GM12878 (cell line): ENCODE data around the gene SDF4. TPM values are rescaled to one million over a fixed set of nuclear protein-coding genes. Genes with fewer than 3 reads are reported as not detected.

Experiments
- ATAC-seq: fragments of 200-7000 bp; cut with Tn5 transposase; 3 replicates; pipeline ENCODE4 v1.9.1; 2020; ENCODE audit warnings: mild to moderate bottlenecking, moderate library complexity
- BruUV-seq: library from RNA; stranded (reverse); fragments of 400-500 nt; replicated peaks from 2 replicates; lab custom pipeline; 2021; lab: Mats Ljungman, UMichigan
- CTCF ChIA-PET: fragments of 300-600 bp; sonication (Branson Sonifier 250); formaldehyde crosslinking; extraction: SDS; loops from one replicate; lab custom pipeline; 2021; ENCODE audit warnings: inconsistent platforms; lab: Yijun Ruan, JAX
- POLR2A ChIA-PET: fragments of 350-600 bp; formaldehyde crosslinking; extraction: SDS; loops from one replicate; lab custom pipeline; 2021; ENCODE audit warnings: inconsistent platforms; lab: Charles Lee
- RAD21 ChIA-PET: fragments of 300-600 bp; sonication (Branson Sonifier 250); formaldehyde crosslinking; loops from one replicate; lab custom pipeline; 2023; ENCODE audit warnings: antibody characterized with exemption; ENCODE audit not compliant: unreplicated experiment; lab: Charles Lee
- SMC1A ChIA-PET: fragments of 300-600 bp; sonication (Branson Sonifier 250); formaldehyde crosslinking; loops from one replicate; lab custom pipeline; 2023; ENCODE audit not compliant: unreplicated experiment, uncharacterized antibody; lab: Charles Lee
- DNase-seq: peaks from one replicate; pipeline ENCODE4 v3.0.0-alpha.2; 2011; ENCODE audit warnings: low read depth, low spot score
- FAIRE-seq: peaks from 3 replicates; lab custom pipeline; 2011; peaks lifted over from hg19 to GRCh38; lab: Jason Lieb, UNC
- H2AFZ ChIP-seq: 2 replicates; pipeline ENCODE4 v1.6.0; 2011; ENCODE audit warnings: low read depth, low read length, control low read depth; ENCODE audit not compliant: control insufficient read depth
- H3K27ac ChIP-seq: 2 replicates; pipeline ENCODE4 v1.5.1; 2011; ENCODE audit warnings: control low read depth; ENCODE audit not compliant: control insufficient read depth, insufficient read depth
- H3K27me3 ChIP-seq, 2 experiments: replicated peaks in 1 of 2; 2 replicates each; pipeline versions ENCODE4 v1.6.0 to v1.6.1; 2011; ENCODE audit warnings: low read length in 1 of 2; ENCODE audit not compliant: control insufficient read depth in 2 of 2, insufficient read depth in 2 of 2
- H3K36me3 ChIP-seq, 2 experiments: 2 replicates each; pipeline ENCODE4 v1.5.1; 2011; ENCODE audit warnings: low read length in 1 of 2; ENCODE audit not compliant: control insufficient read depth in 2 of 2, insufficient read depth in 2 of 2
- H3K4me1 ChIP-seq: 2 replicates; pipeline ENCODE4 v1.6.1; 2011; ENCODE audit warnings: mild to moderate bottlenecking, low read length, moderate library complexity, mixed read lengths; ENCODE audit not compliant: control insufficient read depth, insufficient read depth
- H3K4me2 ChIP-seq: 2 replicates; pipeline ENCODE4 v1.6.0; 2011; ENCODE audit warnings: control low read depth; ENCODE audit not compliant: control insufficient read depth, insufficient read depth
- H3K4me3 ChIP-seq: fragments of 200-600 bp; sonication (generic); 2 replicates; pipeline ENCODE4 v1.5.1; 2016
- H3K79me2 ChIP-seq: 2 replicates; pipeline ENCODE4 v1.6.0; 2011; ENCODE audit warnings: low read length; ENCODE audit not compliant: control insufficient read depth, insufficient read depth
- H3K9ac ChIP-seq: 2 replicates; pipeline ENCODE4 v1.8.0; 2011; ENCODE audit warnings: low read length, control low read depth, mixed read lengths; ENCODE audit not compliant: control insufficient read depth, insufficient read depth
- H3K9me3 ChIP-seq: replicated peaks from 3 replicates; pipeline ENCODE4 v1.5.1; 2011; ENCODE audit warnings: mild to moderate bottlenecking, low read length; ENCODE audit not compliant: control insufficient read depth, insufficient read depth
- H4K20me1 ChIP-seq: 2 replicates; pipeline ENCODE4 v1.6.0; 2011; ENCODE audit not compliant: control insufficient read depth, insufficient read depth
- CREM ChIP-seq: IDR thresholded peaks from 2 replicates; pipeline ENCODE4 v1.6.1; 2014; ENCODE audit warnings: antibody characterized with exemption, low read depth
- EGR1 ChIP-seq, 2 experiments: IDR thresholded peaks; 1 replicate in 1 of 2; 2 replicates in 1 of 2; pipeline ENCODE4 v1.6.1; 2011 to 2012; ENCODE audit warnings: low read depth in 2 of 2, low read length in 2 of 2, borderline replicate concordance in 1 of 2, mild to moderate bottlenecking in 1 of 2, moderate library complexity in 1 of 2
- FOXM1 ChIP-seq: IDR thresholded peaks from 2 replicates; pipeline ENCODE4 v1.6.1; 2012; ENCODE audit warnings: low read depth, mild to moderate bottlenecking, inconsistent platforms, low read length, moderate library complexity
- WGBS: methylation state at CpG from one replicate; pipeline ENCODE4 v1.1.6; 2016; ENCODE audit warnings: low lambda C conversion rate; ENCODE audit not compliant: insufficient replicate concordance, insufficient coverage; ENCODE audit errors: missing lambda C conversion rate; 5-methylcytosine and 5-hydroxymethylcytosine counted together
- in situ Hi-C: fragments of 300-500 bp; cut with MboI; formaldehyde crosslinking; loops from 9 replicates; pipeline ENCODE4 v1.14.3; 2018; ENCODE audit warnings: mixed read lengths
- intact Hi-C: fragments of 100-400 bp; cut with micrococcal nuclease; formaldehyde crosslinking; loops from one replicate; pipeline ENCODE4 v1.14.2; 2022; ENCODE audit not compliant: unreplicated experiment
- polyA plus RNA-seq, 11 experiments: library from polyadenylated mRNA; depleted of rRNA in 4 of 11; unstranded in 6 of 11; stranded (reverse) in 5 of 11; fragments of >200 nt; fragmentation: Nextera tagmentation in 4 of 11; fragmentation: Illumina TruSeq in 1 of 11; extraction: Ambion mirVana in 4 of 11; extraction: Trizol in 1 of 11; gene quantifications; 1 replicate in 1 of 11; 2 replicates in 10 of 11; pipeline versions ENCODE4 v1.2.1 to v1.2.3, GENCODE V29; 2011 to 2016; ENCODE audit warnings: inconsistent platforms in 2 of 11, missing spikeins in 2 of 11, low read depth in 1 of 11
- total RNA-seq, 4 experiments: library from RNA; depleted of rRNA in 3 of 4; stranded (reverse); fragments of >200 nt in 3 of 4; fragmentation: Illumina TruSeq in 1 of 4; extraction: Trizol in 1 of 4; gene quantifications; 2 replicates each; pipeline versions ENCODE4 v1.2.1 to v1.2.3, GENCODE V29; 2013 to 2021
- TF ChIP-seq, protein P1 (sequence below): IDR thresholded peaks from 2 replicates; pipeline ENCODE4 v1.6.1; 2012; ENCODE audit warnings: improper control_type of control experiment, low read depth, low read length; ENCODE audit not compliant: insufficient replicate concordance
- TF ChIP-seq, protein P2 (sequence below): IDR thresholded peaks from 2 replicates; pipeline ENCODE4 v1.6.1; 2011; ENCODE audit warnings: borderline replicate concordance, low read depth, mild to moderate bottlenecking, moderate library complexity, low read length; ENCODE audit not compliant: insufficient read depth, poor library complexity, severe bottlenecking

SDF4 gene
- total and polyA plus RNA-seq, 10 of the 15 experiments (the other 5 are each of a cell fraction or from before 2014, with no cell fraction given) = 0.44 to 97.2 (median 40.2) TPM

DNA sequence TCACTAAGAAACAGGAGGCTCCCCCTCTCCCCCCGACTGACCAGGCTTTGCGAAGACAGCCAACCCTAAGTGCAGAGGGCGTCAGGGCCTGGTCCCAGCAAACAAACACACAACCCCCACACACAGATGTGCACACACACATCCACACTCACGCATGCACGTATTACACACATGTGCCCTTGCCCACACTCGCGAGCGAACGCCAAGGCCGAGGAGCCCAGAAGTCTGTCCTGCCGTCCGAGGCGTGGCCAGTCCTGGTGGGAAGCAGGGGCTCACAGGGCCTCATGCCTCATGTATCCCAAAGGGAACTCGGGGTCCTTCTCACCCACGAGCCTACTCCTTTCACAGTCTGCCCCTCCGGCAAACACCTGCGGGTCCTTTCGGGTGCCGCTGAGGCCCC is 2.0 kb downstream of the SDF4 start (continued):
- TF ChIP-seq, protein P1, sequence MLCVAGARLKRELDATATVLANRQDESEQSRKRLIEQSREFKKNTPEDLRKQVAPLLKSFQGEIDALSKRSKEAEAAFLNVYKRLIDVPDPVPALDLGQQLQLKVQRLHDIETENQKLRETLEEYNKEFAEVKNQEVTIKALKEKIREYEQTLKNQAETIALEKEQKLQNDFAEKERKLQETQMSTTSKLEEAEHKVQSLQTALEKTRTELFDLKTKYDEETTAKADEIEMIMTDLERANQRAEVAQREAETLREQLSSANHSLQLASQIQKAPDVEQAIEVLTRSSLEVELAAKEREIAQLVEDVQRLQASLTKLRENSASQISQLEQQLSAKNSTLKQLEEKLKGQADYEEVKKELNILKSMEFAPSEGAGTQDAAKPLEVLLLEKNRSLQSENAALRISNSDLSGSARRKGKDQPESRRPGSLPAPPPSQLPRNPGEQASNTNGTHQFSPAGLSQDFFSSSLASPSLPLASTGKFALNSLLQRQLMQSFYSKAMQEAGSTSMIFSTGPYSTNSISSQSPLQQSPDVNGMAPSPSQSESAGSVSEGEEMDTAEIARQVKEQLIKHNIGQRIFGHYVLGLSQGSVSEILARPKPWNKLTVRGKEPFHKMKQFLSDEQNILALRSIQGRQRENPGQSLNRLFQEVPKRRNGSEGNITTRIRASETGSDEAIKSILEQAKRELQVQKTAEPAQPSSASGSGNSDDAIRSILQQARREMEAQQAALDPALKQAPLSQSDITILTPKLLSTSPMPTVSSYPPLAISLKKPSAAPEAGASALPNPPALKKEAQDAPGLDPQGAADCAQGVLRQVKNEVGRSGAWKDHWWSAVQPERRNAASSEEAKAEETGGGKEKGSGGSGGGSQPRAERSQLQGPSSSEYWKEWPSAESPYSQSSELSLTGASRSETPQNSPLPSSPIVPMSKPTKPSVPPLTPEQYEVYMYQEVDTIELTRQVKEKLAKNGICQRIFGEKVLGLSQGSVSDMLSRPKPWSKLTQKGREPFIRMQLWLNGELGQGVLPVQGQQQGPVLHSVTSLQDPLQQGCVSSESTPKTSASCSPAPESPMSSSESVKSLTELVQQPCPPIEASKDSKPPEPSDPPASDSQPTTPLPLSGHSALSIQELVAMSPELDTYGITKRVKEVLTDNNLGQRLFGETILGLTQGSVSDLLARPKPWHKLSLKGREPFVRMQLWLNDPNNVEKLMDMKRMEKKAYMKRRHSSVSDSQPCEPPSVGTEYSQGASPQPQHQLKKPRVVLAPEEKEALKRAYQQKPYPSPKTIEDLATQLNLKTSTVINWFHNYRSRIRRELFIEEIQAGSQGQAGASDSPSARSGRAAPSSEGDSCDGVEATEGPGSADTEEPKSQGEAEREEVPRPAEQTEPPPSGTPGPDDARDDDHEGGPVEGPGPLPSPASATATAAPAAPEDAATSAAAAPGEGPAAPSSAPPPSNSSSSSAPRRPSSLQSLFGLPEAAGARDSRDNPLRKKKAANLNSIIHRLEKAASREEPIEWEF = no peak
- TF ChIP-seq FOXM1 = no peak
- TF ChIP-seq, all 136 proteins: peak for 3

DNA sequence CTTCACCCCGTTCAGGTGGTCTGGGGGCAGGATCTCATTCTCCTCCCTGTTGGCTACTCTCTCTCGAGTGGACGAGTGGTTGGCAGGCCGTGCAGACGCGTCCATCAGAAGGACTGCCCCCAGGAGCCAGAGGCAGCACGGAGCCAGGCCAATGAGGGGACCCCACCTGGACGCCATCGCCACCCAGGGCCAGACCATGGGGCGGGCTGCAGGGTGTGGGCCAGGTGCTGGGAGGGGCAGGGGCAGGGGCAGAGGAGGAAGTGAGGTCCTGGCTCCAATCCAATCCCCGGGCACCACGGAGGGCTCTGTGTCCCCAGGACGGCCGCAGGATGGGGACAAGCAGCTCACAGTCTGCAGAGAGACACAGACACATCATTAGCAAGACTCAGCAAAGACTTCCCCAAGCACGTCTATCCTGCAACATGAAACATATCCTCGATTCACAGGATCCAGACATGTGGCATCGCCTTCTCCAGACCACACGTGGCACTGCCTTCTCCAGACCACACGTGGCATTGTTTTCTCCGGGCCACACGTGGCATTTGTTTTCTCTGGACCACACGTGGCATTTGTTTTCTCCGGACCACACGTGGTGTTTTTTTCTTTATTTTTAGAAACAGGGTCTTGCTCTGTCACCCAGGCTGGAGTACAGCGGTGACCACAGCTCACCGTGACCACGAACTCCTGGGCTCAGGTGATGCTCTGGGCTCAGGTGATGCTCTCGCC is 3.0 kb downstream of the SDF4 start:
- DNase-seq = no peak
- WGBS = 98% methylated on average over 28 of the region's 28 CpGs
- intact Hi-C loops = no loop called here
- no peaks in the 10 kb centered on the region for H3K27me3 ChIP-seq
- H3K4me3 ChIP-seq = no peak overlapping the region
- ChIA-PET POLR2A (interaction anchor here (1.0 kb wide), 1 partner anchor 13 kb away, joined by 3 read pairs; no protein-coding TSS in a partner anchor), CTCF (interaction anchor here (1.0 kb wide), 1 partner anchor 22 kb away, joined by 3 read pairs; no protein-coding TSS in a partner anchor), RAD21 (no interaction called here), SMC1A (no interaction called here)
- in situ Hi-C loops = no loop called here
- no peak overlapping the region for H3K9ac ChIP-seq
- no peak for FAIRE-seq
- no TSS peak for BruUV-seq
- ATAC-seq = no peak
- no peak overlapping the region for H2AFZ ChIP-seq
- TF ChIP-seq EGR1 (IDR thresholded peaks at IDR 0.05; ENCODE audit: borderline replicate concordance in 1 of 2, low read depth in 2 of 2, low read length in 2 of 2) = peak; percentile 35 to 40; a peak in 2 of 3 replicates
- TF ChIP-seq, protein P2, sequence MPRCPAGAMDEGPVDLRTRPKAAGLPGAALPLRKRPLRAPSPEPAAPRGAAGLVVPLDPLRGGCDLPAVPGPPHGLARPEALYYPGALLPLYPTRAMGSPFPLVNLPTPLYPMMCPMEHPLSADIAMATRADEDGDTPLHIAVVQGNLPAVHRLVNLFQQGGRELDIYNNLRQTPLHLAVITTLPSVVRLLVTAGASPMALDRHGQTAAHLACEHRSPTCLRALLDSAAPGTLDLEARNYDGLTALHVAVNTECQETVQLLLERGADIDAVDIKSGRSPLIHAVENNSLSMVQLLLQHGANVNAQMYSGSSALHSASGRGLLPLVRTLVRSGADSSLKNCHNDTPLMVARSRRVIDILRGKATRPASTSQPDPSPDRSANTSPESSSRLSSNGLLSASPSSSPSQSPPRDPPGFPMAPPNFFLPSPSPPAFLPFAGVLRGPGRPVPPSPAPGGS = peak; percentile 55
- no peak for TF ChIP-seq CREM
- H4K20me1 ChIP-seq = no peaks in the 10 kb centered on the region
- H3K36me3 ChIP-seq = peaks cover 4 to 28% of the 10 kb centered on the region in 2 experiments; a peak in 3 of 4 replicates
- no peak overlapping the region for H3K27ac ChIP-seq
- H3K4me1 ChIP-seq = peaks cover 4% of the 10 kb centered on the region
- no peaks in the 10 kb centered on the region; the same call in 2 of the 3 replicates for H3K9me3 ChIP-seq
- peaks cover 50% of the 10 kb centered on the region for H3K79me2 ChIP-seq
- H3K4me2 ChIP-seq = no peak overlapping the region; the same call in 1 of the 2 replicates
